ENCODE data around the gene STRIT1. TPM values are rescaled to one million over a fixed set of nuclear protein-coding genes. Genes with fewer than 3 reads are reported as not detected.

STRIT1 gene
- total and polyA plus RNA-seq, 2 experiments from 2014 or later, result 0.60 to 1.4 TPM

DNA sequence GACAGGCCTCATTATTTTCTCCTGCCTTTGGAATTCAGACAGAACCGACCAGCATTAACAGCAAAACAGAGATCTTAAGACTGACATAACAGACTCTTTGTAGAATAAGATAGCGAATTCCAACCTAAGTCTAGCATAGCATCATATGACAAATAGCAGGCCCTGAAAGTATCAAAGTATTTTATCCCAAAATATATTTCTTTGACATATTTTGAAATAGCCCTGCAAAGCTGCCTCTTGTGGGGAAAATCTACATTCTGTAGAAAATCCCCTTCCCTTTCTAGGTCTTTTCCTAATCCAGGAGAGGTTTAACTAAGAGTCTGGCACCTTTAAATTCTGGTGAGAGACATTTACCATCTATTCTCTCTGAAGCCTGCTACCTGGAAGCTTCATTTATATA lies 34.4 kb upstream of the STRIT1 start:
- no peak for DNase-seq (ENCODE audit: low spot score)
- H3K4me2 ChIP-seq, result no peak overlapping the region
- no peaks in the 10 kb centered on the region for H3K79me2 ChIP-seq
- WGBS (ENCODE audit: low lambda C conversion rate, missing lambda C conversion rate), result 66% methylated on average over 2 of the region's 2 CpGs
- no peak overlapping the region for H3K4me3 ChIP-seq
- H4K20me1 ChIP-seq (ENCODE audit: insufficient read depth, poor library complexity, severe bottlenecking), result no peaks in the 10 kb centered on the region
- no peaks in the 10 kb centered on the region for H3K9me2 ChIP-seq (replicated peaks; ENCODE audit: insufficient read depth)
- no peaks in the 10 kb centered on the region for H3K4me1 ChIP-seq (ENCODE audit: insufficient read depth)
- TF ChIP-seq CTCF (IDR thresholded peaks at IDR 0.05; ENCODE audit: poor library complexity) (no peak), EZH2 (IDR thresholded peaks at IDR 0.05; ENCODE audit: borderline replicate concordance) (no peak), EZH2phosphoT487 (IDR thresholded peaks at IDR 0.05; ENCODE audit: low read depth, severe bottlenecking, unreplicated experiment) (no peak)
- no peaks in the 10 kb centered on the region for H3K36me3 ChIP-seq (replicated peaks; ENCODE audit: insufficient read depth, low read depth)
- no peaks in the 10 kb centered on the region for H3K9me3 ChIP-seq (ENCODE audit: low read depth)
- H3K27me3 ChIP-seq, result no peaks in the 10 kb centered on the region
- no peak overlapping the region for H2AFZ ChIP-seq
- H3K27ac ChIP-seq, result no peak overlapping the region

GRCh38 chr3:155327430-155327829 lies 33.9 kb upstream of the STRIT1 start:
- H3K36me3 ChIP-seq (replicated peaks; ENCODE audit: insufficient read depth, low read depth), result no peaks in the 10 kb centered on the region
- no peak overlapping the region for H3K4me3 ChIP-seq
- H2AFZ ChIP-seq, result no peak overlapping the region
- H3K9me2 ChIP-seq (replicated peaks; ENCODE audit: insufficient read depth), result no peaks in the 10 kb centered on the region
- no peaks in the 10 kb centered on the region for H3K27me3 ChIP-seq
- 100% methylated on average over 1 of the region's 1 CpG for WGBS (ENCODE audit: low lambda C conversion rate, missing lambda C conversion rate)
- no peaks in the 10 kb centered on the region for H3K4me1 ChIP-seq (ENCODE audit: insufficient read depth)
- no peaks in the 10 kb centered on the region for H3K9me3 ChIP-seq (ENCODE audit: low read depth)
- no peaks in the 10 kb centered on the region for H3K79me2 ChIP-seq
- DNase-seq (ENCODE audit: low spot score), result no peak
- TF ChIP-seq CTCF (IDR thresholded peaks at IDR 0.05; ENCODE audit: poor library complexity) (no peak), EZH2phosphoT487 (IDR thresholded peaks at IDR 0.05; ENCODE audit: low read depth, severe bottlenecking, unreplicated experiment) (no peak), EZH2 (IDR thresholded peaks at IDR 0.05; ENCODE audit: borderline replicate concordance) (no peak)
- no peak overlapping the region for H3K4me2 ChIP-seq
- H4K20me1 ChIP-seq (ENCODE audit: insufficient read depth, poor library complexity, severe bottlenecking), result no peaks in the 10 kb centered on the region
- no peak overlapping the region for H3K27ac ChIP-seq

DNA sequence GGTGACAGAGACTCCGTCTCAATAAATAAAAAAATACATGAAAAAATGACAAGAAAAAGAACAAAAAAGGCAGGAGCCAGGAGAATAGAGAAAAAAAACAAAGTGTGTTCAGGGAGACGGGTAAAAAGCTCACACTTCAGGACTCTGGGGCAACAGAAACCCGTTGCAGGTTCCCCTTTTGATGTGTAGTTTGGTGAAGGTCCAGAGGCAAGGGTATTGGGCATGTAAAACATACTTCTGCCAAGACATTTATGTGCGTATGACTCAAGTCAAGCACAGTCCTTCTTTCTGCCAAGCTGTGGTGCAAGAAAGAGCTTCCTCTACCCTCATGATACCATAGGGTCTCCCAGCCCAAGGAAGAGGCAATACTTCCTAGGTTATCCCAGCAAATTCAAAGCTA lies 33.4 kb upstream of the STRIT1 start:
- H3K36me3 ChIP-seq (replicated peaks; ENCODE audit: insufficient read depth, low read depth), result no peaks in the 10 kb centered on the region
- no peaks in the 10 kb centered on the region for H3K27me3 ChIP-seq
- H3K4me1 ChIP-seq (ENCODE audit: insufficient read depth), result no peaks in the 10 kb centered on the region
- H4K20me1 ChIP-seq (ENCODE audit: insufficient read depth, poor library complexity, severe bottlenecking), result no peaks in the 10 kb centered on the region
- WGBS (ENCODE audit: low lambda C conversion rate, missing lambda C conversion rate), result 95% methylated on average over 4 of the region's 4 CpGs
- no peak overlapping the region for H3K4me3 ChIP-seq
- H3K4me2 ChIP-seq, result no peak overlapping the region
- no peak overlapping the region for H2AFZ ChIP-seq
- H3K9me3 ChIP-seq (ENCODE audit: low read depth), result no peaks in the 10 kb centered on the region
- no peaks in the 10 kb centered on the region for H3K79me2 ChIP-seq
- DNase-seq (ENCODE audit: low spot score), result no peak
- no peak overlapping the region for H3K27ac ChIP-seq
- TF ChIP-seq EZH2phosphoT487 (IDR thresholded peaks at IDR 0.05; ENCODE audit: low read depth, severe bottlenecking, unreplicated experiment) (no peak), EZH2 (IDR thresholded peaks at IDR 0.05; ENCODE audit: borderline replicate concordance) (no peak), CTCF (IDR thresholded peaks at IDR 0.05; ENCODE audit: poor library complexity) (no peak)
- H3K9me2 ChIP-seq (replicated peaks; ENCODE audit: insufficient read depth), result no peaks in the 10 kb centered on the region

GRCh38 chr3:155326244-155326643 lies 32.8 kb upstream of the STRIT1 start:
- no peaks in the 10 kb centered on the region for H3K79me2 ChIP-seq
- H4K20me1 ChIP-seq (ENCODE audit: insufficient read depth, poor library complexity, severe bottlenecking), result no peaks in the 10 kb centered on the region
- H3K9me3 ChIP-seq (ENCODE audit: low read depth), result no peaks in the 10 kb centered on the region
- no peak for DNase-seq (ENCODE audit: low spot score)
- no peaks in the 10 kb centered on the region for H3K9me2 ChIP-seq (replicated peaks; ENCODE audit: insufficient read depth)
- TF ChIP-seq EZH2 (IDR thresholded peaks at IDR 0.05; ENCODE audit: borderline replicate concordance), result no peak
- no peak for TF ChIP-seq EZH2phosphoT487 (IDR thresholded peaks at IDR 0.05; ENCODE audit: low read depth, severe bottlenecking, unreplicated experiment)
- no peak for TF ChIP-seq CTCF (IDR thresholded peaks at IDR 0.05; ENCODE audit: poor library complexity)
- H3K4me1 ChIP-seq (ENCODE audit: insufficient read depth), result no peaks in the 10 kb centered on the region
- H3K27me3 ChIP-seq, result no peaks in the 10 kb centered on the region
- no peak overlapping the region for H3K4me2 ChIP-seq
- H3K27ac ChIP-seq, result no peak overlapping the region
- 94% methylated on average over 5 of the region's 5 CpGs for WGBS (ENCODE audit: low lambda C conversion rate, missing lambda C conversion rate)
- H3K4me3 ChIP-seq, result no peak overlapping the region
- no peaks in the 10 kb centered on the region for H3K36me3 ChIP-seq (replicated peaks; ENCODE audit: insufficient read depth, low read depth)
- no peak overlapping the region for H2AFZ ChIP-seq

All from hepatocyte (in vitro differentiated cells).